GM18907 (cell line): Measurements from ENCODE around the gene CNP.

Experiments
- ATAC-seq: cut with Tn5 transposase; IDR thresholded peaks from one replicate; pipeline ENCODE4 v1.9.1; 2021; ENCODE audit warnings: mild to moderate bottlenecking, moderate library complexity; ENCODE audit not compliant: unreplicated experiment

The CNP gene

DNA sequence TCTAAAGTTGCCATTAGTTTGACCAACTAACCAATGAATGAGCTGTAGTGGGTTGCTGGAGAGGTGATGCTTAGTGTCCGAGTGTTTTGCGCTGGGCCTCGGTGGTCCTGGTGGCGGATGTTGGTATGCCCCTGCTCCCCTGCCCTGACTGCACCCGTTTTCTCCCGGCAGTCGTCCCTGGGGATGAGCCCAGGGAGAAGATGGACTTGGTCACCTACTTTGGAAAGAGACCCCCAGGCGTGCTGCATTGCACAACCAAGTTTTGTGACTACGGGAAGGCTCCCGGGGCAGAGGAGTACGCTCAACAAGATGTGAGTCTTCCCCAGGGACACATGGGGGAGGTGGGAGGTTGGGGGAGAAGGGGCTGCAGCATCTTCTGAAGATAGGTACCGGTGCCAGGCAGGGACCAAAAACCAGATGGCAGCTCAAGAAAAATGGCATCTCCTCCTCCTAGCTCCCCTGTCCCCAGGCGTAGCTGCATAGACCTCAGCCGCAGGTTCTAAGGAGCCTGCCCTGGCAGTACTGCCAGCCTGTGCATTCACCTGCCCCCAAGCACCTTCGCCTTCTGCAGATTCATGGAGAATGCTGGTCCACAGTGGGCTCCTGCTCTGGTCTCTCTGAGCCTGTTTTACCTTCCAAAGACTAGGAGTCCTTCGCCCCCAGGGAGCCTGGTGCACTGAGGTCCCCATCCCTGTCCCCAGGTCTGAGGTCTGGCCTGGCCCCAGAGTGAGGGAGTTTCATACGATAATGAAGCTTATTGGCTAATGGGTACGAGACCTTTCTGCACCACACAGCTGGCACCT lies 5.3 kb downstream of the CNP start:
- ATAC-seq, result no peak

DNA sequence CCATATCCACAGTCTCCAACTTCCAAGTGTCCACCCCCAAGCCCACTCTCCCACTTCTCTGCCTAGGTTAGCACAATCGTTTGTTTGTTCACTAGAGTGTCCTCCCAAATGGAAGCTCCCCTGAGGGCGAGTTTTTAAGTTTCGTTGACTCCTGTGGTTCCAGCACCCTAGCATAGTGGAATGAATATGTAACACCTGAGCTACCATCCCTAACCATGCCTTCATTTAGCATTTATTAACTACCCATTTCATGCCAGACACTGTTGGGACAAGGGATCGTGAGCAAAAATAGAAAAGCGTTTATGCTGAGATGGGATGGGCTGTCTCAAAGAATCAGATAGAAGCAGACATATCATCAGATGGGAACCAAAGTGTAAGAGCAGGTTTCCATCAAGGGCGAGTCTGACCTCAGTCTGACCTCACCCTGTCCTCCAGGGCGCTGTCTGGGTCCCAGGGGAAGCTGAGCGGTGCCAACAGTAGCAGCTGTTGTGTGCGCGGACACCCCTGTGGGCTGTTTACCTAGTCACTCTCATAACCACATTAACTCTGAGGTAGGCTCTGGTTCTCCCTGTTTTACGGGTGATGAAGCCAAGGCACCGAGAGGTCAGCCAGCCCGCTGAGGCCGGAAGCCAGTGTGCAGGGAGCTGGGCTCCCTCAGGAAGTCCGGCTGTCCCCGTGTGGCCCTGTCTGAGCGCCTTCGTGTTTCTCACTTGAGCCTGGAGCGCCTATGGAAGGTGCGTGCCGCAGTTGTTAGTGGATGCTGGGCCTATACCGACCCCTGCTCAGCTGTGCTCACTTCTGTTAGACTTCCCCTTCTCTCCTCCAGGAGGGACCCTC lies 6.2 kb downstream of the CNP start:
- ATAC-seq, result peak; percentile 66

DNA sequence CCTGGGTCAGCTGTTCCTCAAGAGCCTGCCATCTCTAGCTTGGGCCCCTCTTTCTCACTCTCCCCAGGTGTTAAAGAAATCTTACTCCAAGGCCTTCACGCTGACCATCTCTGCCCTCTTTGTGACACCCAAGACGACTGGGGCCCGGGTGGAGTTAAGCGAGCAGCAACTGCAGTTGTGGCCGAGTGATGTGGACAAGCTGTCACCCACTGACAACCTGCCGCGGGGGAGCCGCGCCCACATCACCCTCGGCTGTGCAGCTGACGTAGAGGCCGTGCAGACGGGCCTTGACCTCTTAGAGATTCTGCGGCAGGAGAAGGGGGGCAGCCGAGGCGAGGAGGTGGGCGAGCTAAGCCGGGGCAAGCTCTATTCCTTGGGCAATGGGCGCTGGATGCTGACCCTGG lies 6.8 kb downstream of the CNP start:
- ATAC-seq, result no peak

DNA sequence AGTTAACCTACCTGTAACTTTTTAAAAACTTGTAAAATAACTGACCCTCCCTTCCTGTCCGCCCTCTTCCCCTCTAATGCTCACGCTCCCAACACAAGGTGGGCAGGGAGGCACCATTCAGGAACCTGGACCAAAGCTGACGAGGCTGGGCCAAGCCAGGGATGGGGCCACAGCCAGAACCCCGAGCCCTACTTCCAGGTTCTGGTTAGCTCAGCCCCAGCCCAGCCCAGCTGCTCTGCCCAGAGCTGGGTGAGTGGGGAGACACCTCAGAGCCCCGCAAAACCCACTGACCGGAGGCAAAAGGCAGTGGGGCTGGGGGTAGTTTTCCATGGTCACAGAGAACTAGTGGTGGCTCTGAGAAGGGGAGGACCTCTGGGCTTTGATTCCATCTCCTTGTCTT lies 7.4 kb downstream of the CNP start:
- no peak for ATAC-seq

DNA sequence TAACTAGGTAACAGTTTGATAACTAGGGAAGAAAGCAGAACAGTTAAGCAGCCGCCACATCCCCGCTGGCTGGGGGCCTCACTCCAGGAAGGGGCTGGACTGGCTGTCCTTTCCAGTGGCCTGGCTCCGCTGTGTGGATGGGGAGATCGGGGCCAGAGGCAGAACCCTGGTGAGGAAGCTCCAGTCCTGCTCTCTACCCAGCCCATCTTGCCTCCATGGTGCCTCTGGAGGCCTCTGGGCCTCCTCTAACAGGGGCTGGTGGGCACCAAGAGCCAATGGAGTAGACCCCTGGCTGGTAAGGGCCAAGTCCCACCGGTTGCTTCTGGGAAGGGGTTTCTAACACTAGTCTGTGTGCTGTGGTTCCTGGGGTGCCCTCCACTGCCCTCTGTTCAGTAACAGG lies 8.1 kb downstream of the CNP start:
- ATAC-seq, result no peak

DNA sequence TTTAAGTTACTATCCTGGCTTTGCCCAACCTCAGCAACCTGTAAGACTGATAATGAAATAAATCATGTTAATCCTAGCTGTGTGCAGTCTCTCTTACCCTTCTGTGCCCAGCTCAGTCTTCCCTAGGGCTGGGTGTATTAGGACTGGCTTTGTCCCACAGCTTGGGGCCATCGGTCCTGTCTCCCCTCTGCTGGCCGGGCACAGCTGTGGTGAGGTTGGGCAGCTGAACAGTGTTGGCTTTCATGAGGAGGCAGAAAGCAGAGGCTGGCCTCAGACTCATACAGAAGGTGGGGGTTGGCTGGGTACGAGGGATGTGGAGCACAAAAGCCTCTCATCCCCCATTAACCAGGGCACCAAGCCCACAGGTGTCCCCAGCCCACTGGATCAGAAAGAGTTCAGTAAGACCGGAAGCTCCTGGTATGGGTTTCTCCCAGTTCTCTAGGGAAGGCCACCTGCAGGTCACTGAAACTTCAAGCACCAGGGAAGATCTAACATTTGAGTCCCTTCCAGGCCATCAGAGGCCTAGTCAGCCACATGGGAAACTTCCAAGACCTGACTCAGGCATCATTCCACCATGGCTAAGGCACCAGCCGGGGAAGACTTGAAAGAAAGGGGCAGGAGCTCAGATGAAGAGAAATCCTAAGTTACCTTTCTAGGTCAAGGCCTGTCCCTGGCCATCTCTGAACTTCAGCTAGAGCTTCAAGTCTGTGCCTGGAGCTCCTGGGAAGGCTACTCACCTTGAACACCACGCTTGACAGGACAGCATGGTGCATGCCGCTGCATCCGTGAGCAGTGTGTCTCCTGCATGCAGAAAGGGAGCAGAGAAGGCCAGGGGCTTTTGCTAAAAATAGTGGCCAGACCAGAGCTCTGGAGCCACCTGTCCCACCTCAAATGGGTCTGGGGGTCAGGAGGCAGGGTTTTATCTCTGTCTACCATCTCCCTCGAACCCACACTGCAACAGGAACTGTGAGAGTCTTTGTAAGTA lies 8.8 kb downstream of the CNP start:
- ATAC-seq, result no peak

DNA sequence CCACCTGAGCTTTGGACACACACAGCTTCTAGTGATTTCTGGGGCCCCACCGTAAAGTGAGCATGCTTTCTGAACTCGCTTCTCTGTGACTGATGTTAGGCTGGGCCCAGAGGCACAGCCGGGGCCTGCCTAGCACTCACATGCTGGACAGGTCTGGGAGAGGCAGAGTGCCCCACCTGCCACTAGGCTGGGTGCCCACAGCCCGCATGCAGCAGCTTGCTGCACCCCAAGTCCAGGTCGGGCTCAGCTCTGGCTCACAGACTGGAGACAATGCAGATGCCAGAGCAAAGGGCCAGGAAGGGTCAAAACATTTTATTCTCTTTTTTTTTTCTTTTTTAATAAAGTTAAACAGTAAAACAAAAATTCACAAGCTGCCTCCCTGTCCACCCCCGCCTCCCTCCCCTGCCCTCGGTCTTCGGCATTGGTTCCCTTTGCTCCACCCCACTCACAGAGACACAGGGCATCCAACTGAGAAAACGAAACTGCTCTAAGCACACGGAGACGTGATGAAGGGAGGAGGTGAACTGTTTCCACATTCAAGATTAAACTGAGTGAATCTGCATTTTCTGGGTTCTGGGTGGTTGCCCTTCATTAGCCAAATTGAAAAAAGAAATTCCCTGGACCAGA lies 9.7 kb downstream of the CNP start:
- no peak for ATAC-seq

DNA sequence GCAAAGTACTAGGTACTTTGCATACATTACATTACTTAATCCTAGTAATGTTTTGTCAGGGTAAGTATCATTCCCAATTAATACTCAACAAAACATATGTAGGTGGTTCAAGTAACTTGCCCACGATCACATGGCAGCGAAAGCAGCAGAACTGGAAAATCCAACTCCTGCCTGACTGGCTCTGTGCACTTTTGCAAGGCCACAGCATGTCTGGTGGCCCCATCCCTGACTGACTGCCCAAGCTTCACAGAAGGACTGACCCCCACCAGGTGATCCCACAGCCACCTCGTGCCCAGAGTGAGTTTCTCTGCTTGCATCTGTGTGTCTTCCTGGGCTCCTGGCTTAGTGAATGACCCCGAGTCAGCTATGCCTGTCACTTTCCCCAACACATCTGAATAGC lies 11.4 kb downstream of the CNP start:
- no peak for ATAC-seq

DNA sequence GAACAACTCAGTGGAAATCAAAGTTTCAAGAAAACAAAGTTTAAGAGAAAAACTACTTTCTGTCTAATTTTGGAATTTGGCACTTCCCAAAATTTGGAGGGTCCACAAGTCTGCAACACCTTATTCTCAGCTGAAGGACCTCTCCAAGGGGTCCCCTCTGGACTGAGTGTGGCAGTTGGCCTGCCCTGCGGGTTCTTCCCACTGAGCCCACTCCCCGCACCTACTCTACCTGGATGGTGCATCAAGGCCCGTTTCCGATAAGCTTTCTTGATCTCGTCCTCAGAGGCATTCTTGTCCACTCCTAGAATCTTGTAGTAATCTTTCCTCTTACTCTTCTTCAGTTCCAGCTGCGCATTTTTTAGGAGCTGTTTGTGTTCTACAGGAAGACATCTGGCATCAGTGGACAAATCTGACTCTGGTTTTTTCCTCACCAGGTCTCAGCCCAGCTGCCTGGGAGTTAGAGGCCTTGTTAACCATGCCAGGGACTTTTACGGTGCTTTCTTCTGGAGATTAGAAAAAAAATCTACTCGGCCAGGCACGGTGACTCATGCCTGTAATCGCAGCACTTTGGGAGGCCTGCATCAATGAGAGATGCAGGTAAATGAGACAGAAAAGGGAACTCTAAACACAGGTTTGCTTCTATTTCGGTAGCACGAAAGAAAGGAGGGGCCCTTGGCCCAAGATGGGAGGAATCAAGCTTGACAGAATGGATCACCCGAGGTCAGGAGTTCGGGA lies 15.6 kb downstream of the CNP start:
- no peak for ATAC-seq

DNA sequence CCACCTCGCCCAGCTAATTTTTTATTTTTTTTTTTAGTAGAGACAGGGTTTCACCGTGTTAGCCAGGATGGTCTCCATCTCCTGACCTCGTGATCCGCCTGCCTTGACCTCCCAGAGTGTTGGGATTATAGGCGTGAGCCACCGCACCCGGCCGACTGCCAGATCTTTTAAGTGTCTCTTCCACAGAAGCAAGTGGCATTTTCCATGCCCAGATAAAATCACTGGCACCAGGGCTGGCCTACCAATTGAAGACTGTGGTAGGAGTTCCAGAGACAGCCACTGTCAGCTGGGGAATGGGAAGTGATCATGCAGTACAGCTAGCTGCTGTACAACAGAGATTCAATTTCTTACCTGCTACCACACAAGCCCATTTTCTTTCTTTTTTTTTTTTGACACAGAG lies 17.9 kb downstream of the CNP start:
- no peak for ATAC-seq

DNA sequence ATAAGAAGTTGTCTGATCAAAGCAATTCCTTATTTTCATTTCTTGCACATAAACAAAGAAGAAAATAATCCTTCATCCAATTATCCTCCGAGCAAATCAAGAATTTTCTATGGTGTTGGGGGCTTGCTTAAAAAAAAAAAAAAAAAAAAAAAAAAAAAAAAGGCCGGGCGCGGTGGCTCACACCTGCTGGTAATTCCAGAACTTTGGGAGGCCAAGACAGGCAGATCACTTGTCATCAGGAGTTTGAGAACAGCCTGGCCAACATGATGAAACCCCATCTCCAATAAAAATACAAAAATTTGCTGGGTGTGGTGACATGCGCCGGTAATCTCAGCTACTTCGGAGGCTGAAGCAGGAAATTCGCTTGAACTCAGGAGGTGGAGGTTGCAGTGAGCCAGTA lies 19.3 kb downstream of the CNP start:
- ATAC-seq, result no peak

DNA sequence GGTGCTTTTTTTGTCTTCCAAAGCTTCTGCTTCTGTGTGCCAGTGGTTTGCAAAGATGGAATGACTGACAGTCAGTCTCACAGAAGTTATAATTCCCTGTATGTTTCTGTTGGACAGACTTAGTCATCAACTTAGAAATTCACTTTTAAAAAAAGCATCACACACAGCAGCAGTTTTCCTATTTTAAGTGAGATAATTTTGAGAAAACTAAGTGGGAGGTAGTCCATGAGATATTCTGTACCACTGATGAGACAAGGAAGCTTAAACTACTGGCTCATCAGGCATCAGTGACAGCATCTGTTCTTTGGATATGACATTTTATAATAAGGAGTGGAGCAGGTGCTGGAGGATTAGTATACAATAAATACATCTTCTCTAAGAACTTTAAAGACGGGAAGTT lies 20.0 kb downstream of the CNP start:
- ATAC-seq, result no peak

DNA sequence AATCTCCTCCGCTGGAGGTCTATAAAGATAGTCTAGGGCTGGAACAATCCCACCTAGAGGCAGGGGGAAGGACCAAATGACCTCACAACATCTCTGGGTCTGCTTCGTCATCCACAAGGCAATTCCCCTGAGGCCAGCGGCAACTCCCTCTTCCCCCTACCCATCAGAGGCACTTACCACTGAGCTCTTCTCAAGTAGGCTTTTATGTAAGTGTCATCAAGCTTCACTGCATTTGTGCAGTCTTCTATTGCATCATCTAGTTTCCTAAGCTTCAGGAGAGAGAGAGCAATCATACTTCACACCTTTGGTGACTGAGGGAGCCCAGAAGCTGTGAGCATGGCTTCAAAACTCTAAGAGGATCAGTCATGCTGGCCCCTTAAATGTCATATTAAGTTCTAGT lies 21.0 kb downstream of the CNP start:
- no peak for ATAC-seq

DNA sequence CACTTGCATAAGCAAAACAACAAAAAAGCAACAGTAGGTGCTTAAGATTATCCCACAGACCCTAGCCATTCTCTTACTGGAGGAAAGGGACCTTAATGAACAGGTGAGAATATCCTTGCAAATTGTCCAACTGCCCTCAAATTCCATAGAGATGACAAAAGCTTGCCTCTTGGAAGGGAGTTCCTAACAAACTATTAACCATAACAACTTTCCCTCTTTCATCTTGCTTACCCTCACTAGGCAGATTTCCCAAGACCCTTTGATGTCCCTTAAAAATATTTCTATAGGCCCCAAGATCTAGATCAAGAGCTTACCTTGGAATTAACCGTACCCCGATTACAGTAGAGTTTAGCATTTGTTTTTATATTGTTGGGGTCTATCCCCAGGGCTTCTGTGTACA lies 21.8 kb downstream of the CNP start:
- no peak for ATAC-seq

DNA sequence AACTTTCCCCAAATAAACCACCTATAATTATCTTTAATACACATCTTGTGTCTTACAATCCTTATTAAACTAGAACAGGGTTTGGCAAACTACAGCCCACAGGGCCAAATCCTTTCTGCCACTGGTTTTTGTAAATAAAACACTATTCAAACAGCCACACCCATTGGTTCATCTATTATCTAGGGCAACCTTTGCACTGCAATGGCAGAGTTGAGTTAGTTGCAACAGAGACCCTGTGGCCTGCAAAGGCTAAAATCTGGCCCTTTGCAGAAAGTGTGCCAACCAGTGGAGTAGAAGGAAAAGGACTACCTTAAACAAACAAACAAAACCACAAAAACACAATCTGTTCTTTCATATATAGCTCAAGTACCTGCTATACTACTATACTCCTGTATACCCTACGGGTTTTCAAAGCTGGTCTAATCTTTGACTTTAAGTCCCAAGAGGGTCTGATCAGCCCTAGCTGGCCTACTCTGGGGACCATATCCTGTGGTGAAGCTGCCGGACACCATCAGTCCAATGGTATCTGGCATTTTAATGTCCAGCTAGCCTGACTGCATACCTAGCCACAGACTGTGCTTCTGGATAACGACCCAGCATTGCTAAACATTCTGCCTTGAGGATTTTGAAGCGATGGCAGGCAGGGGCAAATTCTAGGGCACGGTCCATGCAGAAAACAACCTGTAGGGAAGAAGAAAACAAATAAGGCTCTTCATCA lies 23.3 kb downstream of the CNP start:
- ATAC-seq, result no peak

DNA sequence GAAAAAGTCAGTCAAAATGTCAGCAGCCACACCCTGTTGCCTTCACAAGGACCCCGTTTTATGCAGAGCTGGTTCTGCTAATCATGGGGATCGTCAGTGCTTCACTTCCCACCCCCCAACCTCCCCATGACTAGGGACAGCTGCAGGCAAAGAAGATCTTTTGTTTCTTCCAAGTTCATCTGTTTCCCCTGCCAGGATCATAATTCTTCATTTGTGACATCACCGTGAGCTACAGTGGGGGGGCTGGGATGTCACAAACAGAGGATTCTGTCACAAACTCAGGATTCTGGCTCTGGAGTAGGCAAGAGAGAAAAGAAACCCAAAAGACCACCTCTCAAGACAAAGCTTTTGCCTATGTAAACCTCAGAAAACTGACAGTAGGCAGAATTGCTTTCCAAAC lies 26.0 kb downstream of the CNP start:
- ATAC-seq, result no peak

DNA sequence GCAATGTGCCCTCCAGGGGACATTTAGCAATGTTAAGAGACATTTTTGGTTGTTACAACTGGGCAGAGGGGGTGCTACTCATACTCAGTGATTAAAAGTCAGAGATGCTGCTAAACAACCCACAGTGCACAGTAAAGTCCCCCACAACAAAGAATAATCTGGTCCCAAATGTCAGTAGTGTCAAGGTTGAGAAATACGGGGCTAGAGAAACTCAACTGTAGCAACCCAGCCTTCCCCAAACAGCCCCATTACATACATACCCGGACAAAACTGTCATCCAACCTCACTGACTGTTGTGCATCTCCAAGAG lies 30.2 kb downstream of the CNP start:
- ATAC-seq, result no peak

DNA sequence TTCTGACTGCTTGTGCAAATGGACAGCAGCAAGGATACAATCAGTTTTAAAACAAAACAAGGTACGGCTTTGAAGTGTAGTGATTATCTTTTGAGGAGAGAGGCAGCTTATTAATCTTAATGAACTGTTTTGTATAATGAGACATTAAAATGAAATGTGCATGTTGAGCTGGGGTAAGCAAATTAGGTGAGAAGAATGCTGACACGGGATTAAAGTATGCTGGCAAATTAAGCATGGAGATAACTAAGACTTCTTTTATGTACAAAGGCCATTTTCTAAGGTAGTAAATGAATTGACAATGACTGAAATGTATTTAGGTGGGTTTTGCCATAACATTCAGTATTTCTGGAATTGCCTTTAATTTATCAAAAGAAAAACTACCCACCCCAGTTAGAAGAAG lies 31.9 kb downstream of the CNP start:
- ATAC-seq, result no peak

DNA sequence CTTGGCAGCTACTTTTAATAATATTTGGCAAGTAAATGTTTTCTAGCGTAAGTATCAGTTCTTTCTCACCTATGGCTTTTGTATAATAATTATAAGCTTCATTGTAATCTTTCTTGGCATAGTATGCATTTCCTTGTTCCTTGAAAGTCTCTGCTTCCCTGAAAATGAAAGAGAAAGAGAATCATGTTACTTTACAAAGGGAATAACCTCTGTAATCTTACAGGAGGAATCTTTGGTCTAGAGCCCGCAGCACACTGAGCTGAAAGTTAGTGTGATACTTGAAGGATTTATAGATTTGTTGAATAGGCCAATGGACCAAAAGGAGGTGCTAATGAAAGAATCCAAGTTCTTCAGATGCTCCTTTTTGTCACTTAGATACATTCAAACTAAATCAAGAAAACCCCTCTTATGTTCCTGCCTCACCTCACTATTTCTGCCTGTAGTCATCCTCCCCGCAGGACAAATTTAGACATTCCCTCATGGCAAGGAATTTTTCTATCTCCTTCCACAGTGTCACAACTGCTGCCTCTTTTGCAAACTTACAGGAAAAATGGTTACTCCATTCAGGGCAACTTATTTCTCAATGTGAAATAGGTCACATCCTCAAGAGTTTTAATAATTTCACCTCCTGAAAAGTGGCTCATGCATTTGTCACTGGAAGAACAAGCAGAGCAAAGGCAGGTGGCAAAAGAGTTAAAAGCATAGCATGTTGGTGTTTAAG lies 34.0 kb downstream of the CNP start:
- no peak for ATAC-seq
